Testis (tissue), 2 donors: ENCODE measurements around the gene SCP2.

Experiments used
- POLR2A ChIP-seq: fragments of 450-650 bp; IDR thresholded peaks from one replicate; pipeline ENCODE4 v1.6.1; 2017; ENCODE audit warnings: antibody characterized with exemption, mild to moderate bottlenecking, moderate library complexity
- TF ChIP-seq, protein P1 (sequence below), 3 experiments: fragments of 450-650 bp in 2 of 3; fragments of 200-600 bp in 1 of 3; sonication (generic) in 1 of 3; IDR thresholded peaks; one replicate each; pipeline ENCODE4 v1.5.1; 2016 to 2019; ENCODE audit warnings: antibody characterized with exemption in 3 of 3, mild to moderate bottlenecking in 2 of 3, moderate library complexity in 1 of 3

DNA sequence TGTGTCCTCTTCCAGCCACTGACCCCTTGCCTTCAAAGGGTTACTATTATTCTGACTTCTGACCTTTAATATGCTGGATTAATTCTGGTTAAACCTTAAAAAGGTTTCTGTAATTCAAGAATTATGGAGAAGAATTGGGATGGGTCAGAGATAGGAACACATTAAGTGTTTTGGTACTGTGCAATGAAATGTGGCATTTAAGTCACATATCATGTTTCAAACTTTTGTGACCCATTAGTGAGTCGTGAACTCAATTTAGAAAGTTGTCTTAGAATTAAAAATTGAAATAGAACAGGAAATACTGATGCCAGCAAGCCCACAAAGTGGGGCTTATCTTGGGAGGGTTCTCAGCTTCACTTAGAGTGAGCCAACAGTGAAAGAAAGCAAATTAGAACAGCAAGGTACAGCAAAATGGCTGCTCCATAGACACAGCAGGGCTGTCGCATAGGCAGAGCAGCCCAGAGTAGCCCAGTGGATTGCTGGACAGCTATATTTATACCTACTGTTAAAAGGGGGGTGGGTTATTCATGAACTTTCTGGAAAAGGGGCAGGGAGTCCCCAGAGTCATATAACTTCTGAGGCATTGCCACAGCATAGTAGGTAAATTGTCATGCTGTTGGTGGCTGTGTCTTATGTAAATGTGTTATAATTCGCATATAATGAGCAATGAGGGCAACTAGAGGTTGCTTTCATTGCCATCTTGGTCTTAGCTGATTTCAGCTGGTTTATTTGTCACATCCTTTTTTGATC lies 10.5 kb downstream of the SCP2 start:
- TF ChIP-seq, protein P1, sequence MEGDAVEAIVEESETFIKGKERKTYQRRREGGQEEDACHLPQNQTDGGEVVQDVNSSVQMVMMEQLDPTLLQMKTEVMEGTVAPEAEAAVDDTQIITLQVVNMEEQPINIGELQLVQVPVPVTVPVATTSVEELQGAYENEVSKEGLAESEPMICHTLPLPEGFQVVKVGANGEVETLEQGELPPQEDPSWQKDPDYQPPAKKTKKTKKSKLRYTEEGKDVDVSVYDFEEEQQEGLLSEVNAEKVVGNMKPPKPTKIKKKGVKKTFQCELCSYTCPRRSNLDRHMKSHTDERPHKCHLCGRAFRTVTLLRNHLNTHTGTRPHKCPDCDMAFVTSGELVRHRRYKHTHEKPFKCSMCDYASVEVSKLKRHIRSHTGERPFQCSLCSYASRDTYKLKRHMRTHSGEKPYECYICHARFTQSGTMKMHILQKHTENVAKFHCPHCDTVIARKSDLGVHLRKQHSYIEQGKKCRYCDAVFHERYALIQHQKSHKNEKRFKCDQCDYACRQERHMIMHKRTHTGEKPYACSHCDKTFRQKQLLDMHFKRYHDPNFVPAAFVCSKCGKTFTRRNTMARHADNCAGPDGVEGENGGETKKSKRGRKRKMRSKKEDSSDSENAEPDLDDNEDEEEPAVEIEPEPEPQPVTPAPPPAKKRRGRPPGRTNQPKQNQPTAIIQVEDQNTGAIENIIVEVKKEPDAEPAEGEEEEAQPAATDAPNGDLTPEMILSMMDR (IDR thresholded peaks at IDR 0.05) = no peak
- no peak for TF ChIP-seq POLR2A
